ENCODE results near the gene KMT5C.

The KMT5C gene

DNA sequence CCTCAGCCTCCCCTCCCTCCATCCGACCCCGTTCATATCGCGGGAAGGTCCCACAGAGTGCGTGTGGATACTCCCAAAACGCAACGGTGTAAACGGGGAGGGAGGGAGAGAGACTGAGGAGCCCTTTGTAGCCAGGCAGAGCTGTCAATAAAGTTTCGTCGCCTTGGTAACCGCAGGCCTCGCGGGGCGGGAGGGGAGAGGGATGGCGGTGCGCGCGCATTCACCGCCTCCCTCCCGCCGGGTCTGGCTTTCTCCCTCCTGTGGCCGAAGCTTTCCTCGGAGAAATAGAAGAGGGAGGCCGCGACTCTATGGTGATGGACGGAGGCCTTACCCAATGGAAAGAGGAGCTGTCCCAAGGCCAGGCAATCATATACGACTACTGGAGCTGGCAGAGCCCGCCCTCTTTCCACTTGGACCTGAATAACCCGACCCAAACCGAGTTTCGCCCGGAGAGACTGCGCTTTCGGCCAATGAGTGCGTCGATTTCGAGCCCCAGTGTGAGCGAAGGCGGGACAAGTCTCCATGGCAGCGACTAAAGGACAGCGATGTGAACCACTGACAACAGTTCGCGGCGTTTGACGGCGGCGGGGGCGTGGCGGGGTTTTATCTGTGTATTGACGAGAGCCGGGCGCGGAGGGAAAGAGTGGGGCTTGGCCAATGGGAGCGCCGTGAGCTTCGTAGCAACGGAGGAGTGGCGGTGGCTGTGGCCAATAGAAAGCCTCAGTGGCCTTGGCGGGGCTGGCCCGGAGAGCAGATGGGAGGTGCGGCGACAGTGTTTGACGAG lies at the start of gene KMT5C:
Gene KMT5C, plus strand, starts transcription at position 772 of the 784 bp plus-strand sequence. CDS start 2,061 bp downstream, outside the sequence.
- DNase-seq = peak; percentile 99 to 100 (median 100)

DNA sequence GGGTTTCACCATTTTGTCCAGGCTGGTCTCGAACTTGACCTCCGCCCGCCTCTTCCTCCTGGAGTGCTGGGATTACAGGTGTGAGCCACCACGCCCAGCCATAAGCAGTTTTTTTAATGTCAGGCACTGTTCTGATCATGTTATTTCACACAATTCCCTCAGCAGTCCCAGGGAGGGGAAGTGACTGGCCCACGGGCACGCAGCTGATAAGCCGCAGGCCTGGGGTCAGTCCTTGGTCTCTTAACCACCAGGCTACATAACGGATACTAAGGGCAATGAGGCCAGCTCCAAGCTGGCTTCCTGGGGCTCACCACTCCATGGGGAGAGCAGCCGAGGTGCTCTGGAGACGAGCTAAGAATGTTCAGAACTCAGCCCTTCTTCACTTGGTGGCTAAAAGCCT lies 42.4 kb upstream of the KMT5C start:
- no peak for DNase-seq

DNA sequence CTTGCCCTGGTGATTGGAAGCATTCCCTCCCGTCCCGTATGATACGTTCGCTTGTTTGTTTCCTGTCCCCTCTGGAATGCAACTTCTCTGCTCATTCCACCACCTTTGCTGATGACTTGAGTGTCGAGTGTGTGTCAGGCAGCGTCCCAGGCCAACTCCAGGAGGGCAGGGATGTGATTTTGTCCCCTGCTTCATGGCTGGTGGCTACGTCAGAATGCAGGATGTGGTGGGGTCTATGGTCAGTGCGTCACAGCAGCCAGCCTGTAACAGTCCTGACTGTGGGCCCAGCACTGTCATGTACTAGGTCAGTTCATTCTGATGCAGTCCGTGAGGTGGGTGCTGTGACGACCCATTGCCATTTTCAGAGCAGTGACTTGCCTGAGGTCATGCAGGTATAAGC lies 39.7 kb upstream of the KMT5C start:
- no peak for DNase-seq

DNA sequence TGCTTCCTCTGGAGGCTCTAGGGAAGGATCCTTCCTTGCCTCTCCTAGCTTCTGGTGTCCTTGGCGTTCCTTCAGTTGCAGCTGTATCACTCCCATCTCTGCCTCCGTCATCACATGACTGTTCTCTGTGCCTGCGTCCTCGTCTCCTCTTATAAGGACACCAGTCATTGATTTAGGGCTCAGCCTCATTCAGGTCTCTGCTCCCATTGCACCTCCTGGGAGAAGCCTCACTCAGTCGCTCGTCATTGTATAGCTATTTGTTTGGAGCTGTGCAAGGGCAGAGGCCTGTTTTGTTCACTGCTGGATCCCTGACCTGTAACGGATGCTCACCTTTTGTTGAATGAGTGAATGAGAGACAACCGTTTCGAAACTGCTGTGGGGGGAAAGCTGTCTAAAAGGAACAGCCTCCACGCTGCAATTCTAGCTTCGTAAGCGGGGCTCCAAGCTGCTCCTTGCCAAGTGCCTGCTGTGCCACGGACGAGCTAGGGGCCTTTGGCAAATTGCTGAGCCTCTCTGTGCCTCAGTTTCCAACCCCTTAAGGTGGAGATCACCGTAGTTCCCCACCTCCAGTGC lies 38.7 kb upstream of the KMT5C start:
- DNase-seq = no peak

DNA sequence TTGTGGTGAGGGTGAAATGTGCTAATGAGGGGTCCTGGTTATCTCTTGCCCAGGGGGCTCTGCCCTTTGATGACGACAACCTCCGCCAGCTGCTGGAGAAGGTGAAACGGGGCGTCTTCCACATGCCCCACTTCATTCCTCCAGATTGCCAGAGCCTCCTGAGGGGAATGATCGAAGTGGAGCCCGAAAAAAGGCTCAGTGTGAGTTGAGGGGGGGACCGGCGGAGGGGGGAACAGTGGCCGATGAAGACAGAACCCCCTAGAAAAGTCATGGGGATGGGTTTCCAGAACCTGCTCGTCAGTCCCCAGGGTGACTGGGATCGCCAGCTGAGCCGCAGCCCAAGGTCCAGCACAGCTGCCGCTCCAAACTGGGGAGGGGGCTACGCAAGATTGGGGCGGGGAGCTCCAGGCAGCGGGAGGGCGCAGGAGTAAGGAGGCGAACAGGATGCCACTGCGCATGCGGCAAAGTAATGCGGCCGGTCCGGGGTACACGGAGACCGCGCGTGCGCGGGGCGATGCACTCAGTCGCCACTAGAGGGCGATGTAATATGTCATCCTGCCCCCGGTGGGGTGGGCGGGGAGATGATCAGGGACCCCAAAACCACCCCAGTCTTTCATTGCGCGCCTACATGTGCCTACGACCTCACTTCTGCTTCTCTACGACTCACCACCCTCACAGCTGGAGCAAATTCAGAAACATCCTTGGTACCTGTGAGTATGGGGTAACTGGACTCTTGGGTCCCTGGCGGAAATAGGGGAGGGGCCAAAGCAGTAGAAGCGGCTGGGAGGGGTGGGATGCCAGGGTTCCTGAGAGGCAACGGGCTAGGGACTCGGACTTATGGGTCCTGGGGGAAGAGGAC lies 38.0 kb upstream of the KMT5C start:
- DNase-seq = peak; percentile 66 to 89 (median 80)

DNA sequence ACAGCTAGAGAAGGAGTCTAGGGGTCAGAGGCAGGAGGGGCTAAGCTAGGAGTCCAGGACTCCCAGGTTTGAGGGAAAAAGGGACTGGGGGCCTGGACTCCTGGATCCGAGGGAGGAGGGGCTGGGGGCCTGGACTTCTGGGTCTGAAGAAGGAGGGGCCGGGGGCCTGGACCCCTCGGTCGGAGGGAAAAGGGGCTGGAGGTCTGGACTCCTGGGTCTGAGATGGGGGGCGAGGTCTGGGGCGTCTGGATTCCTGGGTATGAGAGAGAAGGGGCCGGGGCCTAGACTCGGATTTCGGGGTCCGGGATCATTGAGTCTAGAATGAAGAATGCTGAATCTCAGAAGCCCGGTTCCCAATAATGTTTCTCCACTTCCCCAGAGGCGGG lies 37.4 kb upstream of the KMT5C start:
- no peak for DNase-seq

DNA sequence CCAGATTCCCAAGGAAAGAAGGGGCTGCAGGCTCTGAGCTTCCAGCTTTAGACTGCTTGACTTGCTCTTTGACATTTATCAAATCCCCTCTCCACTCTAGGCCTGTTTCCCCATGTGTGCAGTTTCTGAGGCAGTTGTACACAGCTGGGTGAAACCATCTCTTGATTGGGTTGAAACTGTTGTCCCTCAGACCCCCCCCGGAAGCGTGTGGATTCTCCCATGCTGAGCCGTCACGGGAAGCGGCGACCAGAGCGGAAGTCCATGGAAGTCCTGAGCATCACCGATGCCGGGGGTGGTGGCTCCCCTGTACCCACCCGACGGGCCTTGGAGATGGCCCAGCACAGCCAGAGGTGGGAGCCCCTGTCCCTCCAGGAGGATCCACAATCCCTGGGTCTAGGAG lies 36.2 kb upstream of the KMT5C start:
- DNase-seq = no peak

DNA sequence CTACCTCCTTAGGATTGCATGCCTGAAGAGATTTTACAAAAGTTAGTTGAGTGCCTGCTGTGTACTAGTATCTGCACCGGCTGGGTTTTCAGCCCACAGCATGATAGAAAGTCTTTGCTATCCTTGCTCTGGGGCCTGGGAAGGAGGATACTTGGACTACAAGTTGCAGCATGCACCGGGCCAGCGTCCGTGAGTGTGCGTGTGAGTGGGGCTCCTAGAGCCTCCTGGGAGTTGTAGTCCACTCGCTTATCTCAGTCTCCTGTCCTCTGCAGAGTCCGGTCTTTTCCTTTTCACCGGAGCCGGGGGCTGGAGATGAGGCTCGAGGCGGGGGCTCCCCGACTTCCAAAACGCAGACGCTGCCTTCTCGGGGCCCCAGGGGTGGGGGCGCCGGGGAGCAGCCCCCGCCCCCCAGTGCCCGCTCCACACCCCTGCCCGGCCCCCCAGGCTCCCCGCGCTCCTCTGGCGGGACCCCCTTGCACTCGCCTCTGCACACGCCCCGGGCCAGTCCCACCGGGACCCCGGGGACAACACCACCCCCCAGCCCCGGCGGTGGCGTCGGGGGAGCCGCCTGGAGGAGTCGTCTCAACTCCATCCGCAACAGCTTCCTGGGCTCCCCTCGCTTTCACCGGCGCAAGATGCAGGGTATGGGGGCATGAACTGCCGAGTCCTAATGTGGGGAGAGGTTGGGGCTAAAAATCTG lies 35.2 kb upstream of the KMT5C start:
- DNase-seq = peak; percentile 24 to 56 (median 32)

DNA sequence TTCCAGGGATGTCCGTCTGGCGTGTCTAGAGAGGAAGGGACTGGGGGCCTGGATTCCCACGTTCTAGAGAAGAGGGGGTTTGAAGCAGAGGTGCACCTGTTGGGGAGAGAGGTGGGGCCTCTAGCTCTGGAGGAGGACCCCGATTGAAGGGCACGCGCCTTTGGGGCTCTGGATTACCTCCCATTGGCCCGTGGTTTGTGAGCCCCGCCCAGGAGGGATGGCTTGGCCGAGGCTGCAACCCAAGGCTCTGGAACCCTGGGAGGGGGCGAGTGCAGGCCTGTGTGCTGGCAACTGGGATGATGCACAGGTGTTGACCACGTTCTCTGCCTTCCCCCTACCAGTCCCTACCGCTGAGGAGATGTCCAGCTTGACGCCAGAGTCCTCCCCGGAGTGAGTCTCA lies 34.7 kb upstream of the KMT5C start:
- no peak for DNase-seq

DNA sequence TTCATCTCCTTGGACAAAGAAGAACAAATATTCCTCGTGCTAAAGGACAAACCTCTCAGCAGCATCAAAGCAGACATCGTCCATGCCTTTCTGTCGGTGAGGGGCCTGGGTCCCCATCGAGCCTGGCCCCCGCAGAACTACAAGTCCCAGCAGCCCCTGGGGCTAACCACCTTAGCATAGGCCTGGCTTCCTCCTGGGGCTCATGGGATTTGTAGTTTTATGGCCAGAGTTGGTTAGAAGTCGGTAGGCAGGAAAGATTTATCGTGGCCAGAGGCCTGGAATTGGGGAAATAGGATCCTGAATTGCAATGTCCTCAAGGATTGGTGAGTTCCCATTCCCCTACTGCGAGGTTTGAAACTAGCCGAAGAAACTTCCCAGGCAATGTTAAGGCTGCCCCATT lies 34.2 kb upstream of the KMT5C start:
- peak; percentile 16 to 42 (median 34) for DNase-seq

DNA sequence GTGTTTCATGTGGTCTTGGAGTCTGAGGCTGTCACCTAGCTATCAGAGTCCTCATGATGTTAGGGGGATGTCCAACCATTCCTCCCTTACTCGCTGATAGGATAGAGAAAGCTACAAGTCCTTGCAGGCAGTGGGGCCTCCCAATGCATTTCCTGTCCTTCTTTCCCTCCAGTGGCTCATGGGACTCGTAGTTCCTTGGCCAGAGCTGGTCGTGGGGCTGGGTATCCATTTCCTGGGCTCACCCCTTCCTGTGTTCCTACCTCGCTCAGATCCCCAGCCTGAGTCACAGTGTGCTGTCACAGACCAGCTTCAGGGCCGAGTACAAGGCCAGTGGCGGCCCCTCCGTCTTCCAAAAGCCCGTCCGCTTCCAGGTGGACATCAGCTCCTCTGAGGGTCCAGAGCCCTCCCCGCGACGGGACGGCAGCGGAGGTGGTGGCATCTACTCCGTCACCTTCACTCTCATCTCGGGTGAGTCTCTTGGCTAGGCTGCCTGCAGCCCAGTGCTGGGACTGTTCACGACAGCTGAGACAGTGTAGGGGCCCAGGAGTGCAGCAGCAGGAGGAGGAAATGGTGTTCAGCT lies 33.6 kb upstream of the KMT5C start:
- no peak for DNase-seq

DNA sequence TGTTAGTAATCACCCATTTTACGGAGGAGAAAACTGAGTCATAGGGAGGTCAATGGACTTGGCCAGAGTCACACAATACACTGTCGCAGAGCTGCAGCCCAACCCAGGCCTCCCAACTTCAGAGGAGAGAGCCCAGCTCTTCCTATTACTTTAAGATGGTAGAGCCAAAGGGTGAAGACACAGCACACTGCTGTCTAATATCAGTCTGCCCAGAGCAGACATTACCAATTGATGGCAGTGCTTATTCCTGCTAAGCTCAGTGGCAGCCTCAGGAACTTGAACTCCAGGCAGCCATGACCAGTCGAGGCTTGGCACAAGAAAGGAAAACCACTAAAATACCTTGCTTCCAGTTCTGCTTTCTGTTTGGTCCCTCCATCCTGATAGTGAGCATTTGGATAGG lies 33.0 kb upstream of the KMT5C start:
- DNase-seq = no peak

DNA sequence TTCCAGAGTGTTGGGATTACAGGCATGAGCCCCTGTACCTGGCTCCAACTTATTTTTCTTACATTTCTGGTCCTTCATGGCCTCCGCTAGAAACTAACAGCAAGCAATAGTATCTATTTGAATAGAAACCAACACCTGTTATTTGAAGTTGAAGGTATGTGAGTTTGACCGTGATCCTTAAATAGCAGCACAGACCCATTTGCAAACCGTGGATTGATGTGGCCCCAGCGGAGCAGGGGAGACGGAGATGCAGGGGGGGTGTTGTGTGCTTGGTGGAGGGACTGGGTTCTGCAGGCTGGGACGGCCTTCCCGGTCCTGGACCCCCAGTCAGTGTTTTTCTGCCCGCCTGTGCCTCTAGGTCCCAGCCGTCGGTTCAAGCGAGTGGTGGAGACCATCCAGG lies 31.4 kb upstream of the KMT5C start:
- DNase-seq = no peak

DNA sequence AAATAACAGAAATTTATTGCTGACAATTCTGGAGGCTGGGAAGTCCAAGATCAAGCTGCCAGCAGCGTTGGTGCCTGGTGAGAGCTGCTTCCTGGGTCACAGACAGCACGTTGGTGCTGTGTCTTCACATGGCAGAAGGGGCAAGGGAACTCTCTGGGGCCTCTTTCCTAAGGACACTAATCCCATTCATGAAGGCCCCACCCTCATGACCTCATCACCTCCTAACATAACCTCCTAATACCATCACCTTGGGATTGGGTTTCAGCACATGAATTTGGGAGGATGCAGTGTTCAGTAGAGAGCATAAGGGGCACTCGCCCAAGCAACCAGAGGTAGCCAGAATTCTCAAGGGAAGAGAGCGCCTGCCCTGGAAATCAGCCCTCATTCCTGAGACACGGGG lies 30.2 kb upstream of the KMT5C start:
- DNase-seq = no peak

DNA sequence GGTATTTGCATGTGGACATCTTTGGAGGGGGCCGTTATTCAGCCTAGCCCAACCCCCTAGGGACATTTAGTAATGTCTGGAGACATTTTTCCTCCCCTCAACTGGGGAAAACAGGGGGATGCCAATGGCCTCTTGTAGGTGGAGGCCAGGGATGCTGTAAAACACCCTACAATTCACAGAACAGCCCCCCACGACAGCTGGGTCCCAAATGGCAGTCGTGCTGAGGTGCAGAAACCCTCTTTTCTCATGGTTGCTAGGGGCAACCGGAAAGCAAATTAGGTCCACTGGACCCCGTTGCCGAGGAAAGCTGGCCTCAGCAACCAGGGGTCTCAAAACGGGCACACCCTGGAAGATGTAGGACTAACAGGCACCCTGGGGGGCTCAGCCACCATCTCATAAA lies 29.2 kb upstream of the KMT5C start:
- DNase-seq = no peak

DNA sequence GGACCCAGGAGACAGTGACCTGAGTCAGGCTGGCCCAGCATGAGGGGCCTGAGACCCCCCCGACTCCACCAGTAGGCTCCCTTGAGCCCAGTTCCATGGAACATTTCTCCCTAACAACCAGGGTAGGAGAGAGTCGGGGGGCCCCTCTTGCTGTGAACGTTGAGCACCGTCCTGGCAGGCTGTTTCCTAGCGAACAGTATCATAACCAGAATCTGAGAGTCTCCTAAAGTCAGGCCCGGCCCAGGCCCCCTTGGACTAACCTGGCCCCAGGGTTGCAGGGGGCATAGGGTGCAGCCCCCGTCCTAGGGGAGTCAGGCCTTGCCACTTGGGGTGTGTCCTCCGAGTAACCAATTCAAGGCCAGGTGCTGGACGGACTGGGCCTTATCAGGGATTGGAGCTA lies 28.3 kb upstream of the KMT5C start:
- no peak for DNase-seq

DNA sequence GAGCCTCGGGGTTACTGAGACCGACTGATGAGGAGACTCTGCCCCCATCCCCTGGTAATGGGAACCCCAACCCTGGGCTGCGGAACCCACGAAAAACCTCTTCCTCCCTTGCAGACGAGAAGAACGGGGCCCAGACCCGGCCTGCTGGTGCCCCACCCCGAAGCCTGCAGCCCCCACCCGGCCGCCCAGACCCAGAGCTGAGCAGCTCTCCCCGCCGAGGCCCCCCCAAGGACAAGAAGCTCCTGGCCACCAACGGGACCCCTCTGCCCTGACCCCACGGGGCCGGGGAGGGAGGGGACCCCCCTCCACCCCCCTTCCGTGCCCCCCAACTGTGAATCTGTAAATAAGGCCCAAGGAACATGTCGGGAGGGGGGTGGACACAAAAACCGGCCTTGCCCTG lies 27.9 kb upstream of the KMT5C start:
- no peak for DNase-seq

DNA sequence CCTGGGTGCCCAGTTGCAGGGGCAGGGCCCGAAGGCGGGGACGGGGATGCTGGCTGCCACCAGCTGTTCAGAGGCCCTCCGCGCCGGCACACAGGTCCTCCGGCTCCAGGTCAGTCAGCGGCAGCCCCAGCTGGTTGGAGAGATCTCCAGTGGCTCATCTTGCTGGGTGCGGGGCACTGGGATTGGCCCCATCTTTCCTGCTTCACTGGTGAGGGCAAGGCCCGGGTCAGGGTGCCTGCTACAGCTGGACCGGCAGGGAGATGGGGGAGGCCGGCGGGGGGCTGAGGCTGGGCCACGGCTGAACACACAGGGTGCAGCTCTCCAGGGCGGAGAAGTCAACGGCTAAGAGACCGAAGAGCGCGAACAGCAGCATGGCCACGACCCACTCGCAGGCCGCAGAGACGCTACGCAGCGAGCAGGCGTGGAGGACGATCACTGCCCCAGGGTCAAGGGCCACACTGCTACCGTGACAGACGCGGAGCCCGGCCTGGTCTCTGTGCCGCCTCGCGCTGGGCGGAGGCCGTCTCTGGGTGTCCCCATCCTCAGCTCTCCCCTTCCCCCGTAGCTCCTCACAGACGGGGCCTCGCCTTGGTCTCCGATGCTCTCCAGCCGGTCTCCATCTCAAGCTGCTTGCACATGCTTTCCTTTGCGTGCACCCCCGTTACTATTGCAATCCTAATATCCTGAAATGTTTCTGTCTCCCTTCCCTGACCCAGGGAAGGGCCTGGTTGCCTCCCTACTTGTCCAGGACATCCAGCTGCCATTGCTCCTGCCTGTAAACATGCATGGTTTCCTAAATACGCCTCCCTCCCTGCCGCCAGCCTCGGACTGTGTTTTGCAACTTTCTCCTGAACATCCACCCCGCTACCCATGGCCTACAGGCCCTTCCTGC lies 26.8 kb upstream of the KMT5C start:
- DNase-seq = no peak

DNA sequence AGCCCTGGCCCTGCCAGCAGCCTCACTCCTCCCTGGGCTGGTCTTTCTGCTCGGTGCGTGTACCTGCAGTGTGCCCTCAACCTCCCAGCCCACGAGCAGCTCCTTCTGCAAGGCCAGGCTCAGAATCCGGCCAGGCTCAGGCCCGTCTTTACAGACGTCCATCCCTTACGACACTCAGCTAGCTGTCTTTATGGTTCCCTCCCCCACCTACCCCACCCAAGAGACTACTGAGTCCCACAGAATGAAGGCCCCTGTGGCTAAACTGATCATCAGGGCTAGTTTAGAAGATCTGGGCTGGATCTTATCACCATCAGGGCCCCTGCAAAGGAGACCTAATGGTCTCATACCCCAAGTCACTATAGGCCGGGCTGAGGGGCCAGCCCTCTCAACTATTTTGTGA lies 25.3 kb upstream of the KMT5C start:
- DNase-seq = no peak

DNA sequence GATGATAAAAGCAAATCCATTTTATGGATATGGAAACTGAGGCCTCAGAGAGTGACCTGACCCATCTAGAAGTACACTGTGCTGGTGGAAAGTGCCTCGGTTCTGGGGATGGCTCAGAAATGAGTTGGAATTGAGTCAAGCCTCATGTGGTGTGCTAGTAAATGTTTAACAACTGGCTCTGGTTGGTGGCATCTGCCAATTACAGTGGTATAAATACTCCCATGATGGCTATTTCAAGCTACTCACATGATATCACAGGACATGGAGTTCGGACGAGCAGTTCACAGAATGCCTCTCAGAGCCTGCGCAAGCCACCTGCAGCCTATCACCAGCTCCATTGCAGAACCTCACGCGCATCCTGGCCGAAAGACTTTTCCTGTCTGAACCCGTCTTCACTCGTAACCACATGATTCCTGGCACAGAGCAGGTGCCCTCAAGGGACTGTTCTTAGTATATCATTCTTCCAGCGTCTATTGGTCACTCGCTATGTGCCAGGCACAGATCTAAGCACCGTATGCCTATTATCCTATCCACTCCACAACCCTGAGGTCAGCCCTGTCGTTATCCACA lies 23.6 kb upstream of the KMT5C start:
- no peak for DNase-seq

DNA sequence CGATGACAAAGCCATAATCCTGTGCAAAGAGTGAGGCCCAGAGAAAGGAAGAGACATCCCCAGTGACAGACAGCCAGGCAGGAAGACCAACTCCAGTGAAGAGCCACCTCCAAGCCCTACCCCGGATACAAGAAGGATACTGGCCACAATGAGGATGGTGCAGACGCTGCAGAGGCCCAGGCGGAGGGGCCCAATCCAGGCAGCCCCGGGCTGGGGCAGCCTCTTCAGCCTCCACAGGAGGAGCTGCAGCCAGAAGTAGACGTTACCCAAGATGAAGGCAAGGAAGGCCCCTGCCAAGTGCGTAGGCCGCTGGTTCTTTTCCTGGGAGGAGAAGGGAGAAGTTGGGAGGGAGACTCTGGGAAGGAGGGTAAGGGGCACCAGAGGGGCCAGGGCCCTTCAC lies 23.0 kb upstream of the KMT5C start:
- no peak for DNase-seq

Data from NCI-H1417 (cell line).